GM23338 (cell line): ENCODE results near the gene GRAMD1A. TPM values are rescaled to one million over a fixed set of nuclear protein-coding genes. Genes with fewer than 3 reads are reported as not detected.

Experiments
- ATAC-seq: fragments of 200-7000 bp; cut with Tn5 transposase; 3 replicates; pipeline ENCODE4 v1.9.1; 2020
- DNase-seq: peaks from one replicate; pipeline ENCODE4 v3.0.0-alpha.2; 2015; ENCODE audit warnings: low spot score
- H2AFZ ChIP-seq: fragments of 200-600 bp; sonication (generic); 2 replicates; pipeline ENCODE4 v1.8.0; 2016; ENCODE audit warnings: antibody characterized with exemption, mild to moderate bottlenecking, moderate library complexity
- H3F3A ChIP-seq: fragments of 200-600 bp; sonication (generic); replicated peaks from 2 replicates; pipeline ENCODE4 v1.8.0; 2017; ENCODE audit warnings: antibody characterized with exemption, mixed run types, low read depth
- H3K27ac ChIP-seq: fragments of 200-600 bp; sonication (generic); 2 replicates; pipeline ENCODE4 v1.6.1; 2016; ENCODE audit warnings: low read depth
- H3K27me3 ChIP-seq: fragments of 200-600 bp; sonication (generic); 2 replicates; pipeline ENCODE4 v1.8.0; 2016; ENCODE audit warnings: mild to moderate bottlenecking, mixed run types, moderate library complexity; ENCODE audit not compliant: insufficient read depth
- H3K36me3 ChIP-seq: fragments of 200-600 bp; sonication (generic); 2 replicates; pipeline ENCODE4 v1.8.0; 2016; ENCODE audit warnings: mild to moderate bottlenecking; ENCODE audit not compliant: insufficient read depth
- H3K4me1 ChIP-seq: fragments of 200-600 bp; sonication (generic); 2 replicates; pipeline ENCODE4 v1.8.0; 2016; ENCODE audit warnings: mild to moderate bottlenecking, moderate library complexity; ENCODE audit not compliant: insufficient read depth
- H3K4me2 ChIP-seq: fragments of 200-600 bp; sonication (generic); 2 replicates; pipeline ENCODE4 v1.7.1; 2017; ENCODE audit warnings: mixed run types
- H3K4me3 ChIP-seq: fragments of 200-600 bp; sonication (generic); 2 replicates; pipeline ENCODE4 v1.6.1; 2016; ENCODE audit warnings: mixed run types
- H3K79me2 ChIP-seq: fragments of 200-600 bp; sonication (generic); replicated peaks from 2 replicates; pipeline ENCODE4 v1.8.0; 2017; ENCODE audit warnings: mild to moderate bottlenecking; ENCODE audit not compliant: insufficient read depth
- H3K9me2 ChIP-seq: fragments of 200-600 bp; sonication (generic); 2 replicates; pipeline ENCODE4 v1.8.0; 2017; ENCODE audit not compliant: insufficient read depth
- H4K20me1 ChIP-seq: fragments of 200-600 bp; sonication (generic); replicated peaks from 2 replicates; pipeline ENCODE4 v1.8.0; 2017; ENCODE audit warnings: mild to moderate bottlenecking; ENCODE audit not compliant: insufficient read depth
- H3K27ac Mint-ChIP-seq: 2 replicates; pipeline ENCODE4 v1.8.0; 2020; ENCODE audit warnings: inconsistent platforms, mild to moderate bottlenecking, moderate library complexity, mixed read lengths
- H3K27me3 Mint-ChIP-seq: 3 replicates; pipeline ENCODE4 v1.8.0; 2022; ENCODE audit warnings: low read depth, mild to moderate bottlenecking, moderate library complexity, mixed read lengths, inconsistent platforms; ENCODE audit not compliant: insufficient read depth, poor library complexity
- H3K36me3 Mint-ChIP-seq: 3 replicates; pipeline ENCODE4 v1.8.0; 2021; ENCODE audit warnings: low read depth, mild to moderate bottlenecking, inconsistent platforms, moderate library complexity, mixed read lengths
- H3K4me1 Mint-ChIP-seq: 3 replicates; pipeline ENCODE4 v1.8.0; 2020; ENCODE audit warnings: mild to moderate bottlenecking, inconsistent platforms, mixed read lengths
- H3K4me3 Mint-ChIP-seq: 3 replicates; pipeline ENCODE4 v1.8.0; 2021; ENCODE audit warnings: moderate library complexity, mild to moderate bottlenecking, inconsistent platforms, mixed read lengths
- H3K9me3 Mint-ChIP-seq: 3 replicates; pipeline ENCODE4 v1.8.0; 2020; ENCODE audit warnings: moderate library complexity, mild to moderate bottlenecking, inconsistent platforms, mixed read lengths
- CREB1 ChIP-seq: fragments of 250-450 bp; sonication (Bioruptor Pico); IDR thresholded peaks from 2 replicates; pipeline ENCODE4 v1.5.0; 2020; ENCODE audit warnings: low read depth, mild to moderate bottlenecking, moderate library complexity
- CTCF ChIP-seq, 2 experiments: fragments of 200-600 bp in 1 of 2; sonication (generic) in 1 of 2; conservative IDR thresholded peaks; 2 replicates each; pipeline versions ENCODE4 v1.5.1 to v1.6.1; 2016 to 2017; ENCODE audit warnings: antibody characterized with exemption in 2 of 2, low read depth in 2 of 2, mild to moderate bottlenecking in 2 of 2, moderate library complexity in 1 of 2
- ETS1 ChIP-seq: IDR thresholded peaks from 2 replicates; pipeline ENCODE4 v1.6.1; 2016; ENCODE audit warnings: antibody characterized with exemption
- EZH2 ChIP-seq: fragments of 200-600 bp; sonication (generic); IDR thresholded peaks from one replicate; pipeline ENCODE4 v1.8.0; 2017; ENCODE audit warnings: antibody characterized with exemption, mild to moderate bottlenecking, low read depth; ENCODE audit not compliant: unreplicated experiment
- EZH2phosphoT487 ChIP-seq: fragments of 200-600 bp; sonication (generic); IDR thresholded peaks from one replicate; pipeline ENCODE4 v1.8.1; 2018; ENCODE audit warnings: antibody characterized with exemption; ENCODE audit not compliant: unreplicated experiment
- JUNB ChIP-seq: IDR thresholded peaks from one replicate; pipeline ENCODE4 v1.6.1; 2016; ENCODE audit warnings: antibody characterized with exemption; ENCODE audit not compliant: unreplicated experiment
- NANOG ChIP-seq: IDR thresholded peaks from 2 replicates; pipeline ENCODE4 v1.6.1; 2016; ENCODE audit warnings: antibody characterized with exemption, borderline replicate concordance
- POLR2AphosphoS5 ChIP-seq: IDR thresholded peaks from 2 replicates; pipeline ENCODE4 v1.6.1; 2016; ENCODE audit warnings: antibody characterized with exemption, low read depth
- REST ChIP-seq: IDR thresholded peaks from one replicate; pipeline ENCODE4 v1.6.1; 2018; ENCODE audit warnings: antibody characterized with exemption; ENCODE audit not compliant: unreplicated experiment
- STAT1 ChIP-seq: IDR thresholded peaks from one replicate; pipeline ENCODE4 v1.6.1; 2016; ENCODE audit warnings: antibody characterized with exemption; ENCODE audit not compliant: unreplicated experiment
- ZNF114 ChIP-seq: fragments of 250-450 bp; sonication (Bioruptor Pico); IDR thresholded peaks from 2 replicates; pipeline ENCODE4 v1.5.0; 2020; ENCODE audit warnings: mild to moderate bottlenecking, moderate library complexity
- ZNF331 ChIP-seq: fragments of 250-450 bp; sonication (Bioruptor Pico); IDR thresholded peaks from 2 replicates; pipeline ENCODE4 v1.5.0; 2020; ENCODE audit warnings: low read depth, mild to moderate bottlenecking, moderate library complexity
- ZNF462 ChIP-seq: fragments of 250-450 bp; sonication (Bioruptor Pico); IDR thresholded peaks from 2 replicates; pipeline ENCODE4 v1.5.0; 2020; ENCODE audit warnings: mild to moderate bottlenecking, moderate library complexity
- polyA plus RNA-seq: library from polyadenylated mRNA; unstranded; fragments of >200 nt; fragmentation: Nextera tagmentation; extraction: Ambion mirVana; gene quantifications from 2 replicates; pipeline ENCODE4 v1.2.1, GENCODE V29; 2016
- total RNA-seq: library from RNA; depleted of rRNA; stranded (reverse); fragments of >200 nt; shearing (Covaris generic); gene quantifications from 2 replicates; pipeline ENCODE4 v1.2.3, GENCODE V29; 2014

GRAMD1A gene
- total and polyA plus RNA-seq, 2 experiments from 2014 or later: 122 to 174 TPM

- H3K27ac Mint-ChIP-seq: peak overlapping the region; percentile 99
- TF ChIP-seq REST (no peak), EZH2 (no peak), JUNB (no peak), STAT1 (no peak), CREB1 (CRISPR knock-in tag) (peak; percentile 43; the same call in 1 of the 2 replicates), NANOG (no peak), EZH2phosphoT487 (no peak), ETS1 (no peak), CTCF (conservative IDR thresholded peaks at IDR 0.05; ENCODE audit: low read depth in 2 of 2) (peak; percentile 96 to 99), ZNF114 (CRISPR knock-in tag) (0 out of 2 replicates have a peak, but pooled peaks have one; percentile 30), ZNF331 (CRISPR knock-in tag) (peak; percentile 51), POLR2AphosphoS5 (peak; percentile 27; the same call in 1 of the 2 replicates), ZNF462 (CRISPR knock-in tag) (no peak; the same call in 1 of the 2 replicates)
- peak overlapping the region; percentile 96 for H3K27ac ChIP-seq
- peaks cover 18% of the 10 kb centered on the region; the same call in 1 of the 2 replicates for H3F3A ChIP-seq
- H3K4me1 Mint-ChIP-seq: peaks cover 29% of the 10 kb centered on the region
- H3K79me2 ChIP-seq: no peaks in the 10 kb centered on the region
- 0 out of 3 replicates have a peak, but pooled peaks cover 5% of the 10 kb centered on the region for H3K9me3 Mint-ChIP-seq
- peaks cover 24% of the 10 kb centered on the region for H3K27me3 Mint-ChIP-seq
- H2AFZ ChIP-seq: no peak overlapping the region
- peak; percentile 98 for DNase-seq
- no peaks in the 10 kb centered on the region for H3K36me3 ChIP-seq
- ATAC-seq: peak; percentile 90
- H3K4me1 ChIP-seq: peaks cover 20% of the 10 kb centered on the region
- H4K20me1 ChIP-seq: no peaks in the 10 kb centered on the region
- H3K27me3 ChIP-seq: peaks cover 5% of the 10 kb centered on the region; the same call in 1 of the 2 replicates
- no peaks in the 10 kb centered on the region; the same call in 2 of the 3 replicates for H3K36me3 Mint-ChIP-seq
- 0 out of 2 replicates have a peak overlapping the region, but pooled peaks have one; percentile 35 for H3K4me2 ChIP-seq
- H3K4me3 Mint-ChIP-seq: peak overlapping the region; percentile 24; the same call in 2 of the 3 replicates
- H3K9me2 ChIP-seq: 0 out of 2 replicates have a peak, but pooled peaks cover 4% of the 10 kb centered on the region
- H3K4me3 ChIP-seq: no peak overlapping the region
These were observed 66.8 kb downstream of the GRAMD1A start for GRCh38 chr19:35066691-35067563.
